ELF-1 (cell line): ENCODE measurements around the gene PCDHGA12.

Experiments
- DNase-seq: peaks from one replicate; pipeline ENCODE4 v3.0.0-alpha.2; 2016; ENCODE audit warnings: low read depth, low spot score

The PCDHGA12 gene

GRCh38 chr5:141439411-141440141 lies 9.3 kb downstream of the PCDHGA12 start:
- peak; percentile 35 for DNase-seq

- no peak for DNase-seq
These were observed 10.0 kb downstream of the PCDHGA12 start for GRCh38 chr5:141440341-141440740.

- no peak for DNase-seq
These were observed 11.4 kb downstream of the PCDHGA12 start for GRCh38 chr5:141441571-141442170.

GRCh38 chr5:141465351-141465750 lies 35.0 kb downstream of the PCDHGA12 start:
- no peak for DNase-seq

GRCh38 chr5:141475625-141476131 lies 45.4 kb downstream of the PCDHGA12 start, which contains the start of gene PCDHGC3:
Gene PCDHGC3, plus strand, starts transcription at chr5:141475966. Its CDS starts 151 bp downstream, at chr5:141476117.
- peak; percentile 94 for DNase-seq

GRCh38 chr5:141476132-141476911 lies 46.0 kb downstream of the PCDHGA12 start:
- DNase-seq = peak; percentile 65

- no peak for DNase-seq
These were observed 46.8 kb downstream of the PCDHGA12 start for GRCh38 chr5:141477044-141477575.

- no peak for DNase-seq
These were observed 47.5 kb downstream of the PCDHGA12 start for GRCh38 chr5:141477815-141478214.

- DNase-seq = peak; percentile 61
These were observed 48.1 kb downstream of the PCDHGA12 start for GRCh38 chr5:141478321-141478945.

- no peak for DNase-seq
These were observed 49.5 kb downstream of the PCDHGA12 start for GRCh38 chr5:141479776-141480175.
